HG03045 (cell line): ENCODE data around the gene MPV17L2.
"Not testable (repeated sequence)": the region's sequence is repeated elsewhere in the genome, so short reads cannot be mapped to it uniquely, and the experiment has no call there.

Experiments
- ATAC-seq: cut with Tn5 transposase; IDR thresholded peaks from one replicate; pipeline ENCODE4 v1.9.1; 2021; ENCODE audit warnings: mild to moderate bottlenecking, moderate library complexity; ENCODE audit not compliant: unreplicated experiment

The MPV17L2 gene

GRCh38 chr19:18192673-18193387 lies at the start of gene MPV17L2:
Gene MPV17L2 (plus strand): TSS chr19:18193218. CDS start chr19:18193282, 64 bp downstream.
- ATAC-seq, result peak; percentile 89

DNA sequence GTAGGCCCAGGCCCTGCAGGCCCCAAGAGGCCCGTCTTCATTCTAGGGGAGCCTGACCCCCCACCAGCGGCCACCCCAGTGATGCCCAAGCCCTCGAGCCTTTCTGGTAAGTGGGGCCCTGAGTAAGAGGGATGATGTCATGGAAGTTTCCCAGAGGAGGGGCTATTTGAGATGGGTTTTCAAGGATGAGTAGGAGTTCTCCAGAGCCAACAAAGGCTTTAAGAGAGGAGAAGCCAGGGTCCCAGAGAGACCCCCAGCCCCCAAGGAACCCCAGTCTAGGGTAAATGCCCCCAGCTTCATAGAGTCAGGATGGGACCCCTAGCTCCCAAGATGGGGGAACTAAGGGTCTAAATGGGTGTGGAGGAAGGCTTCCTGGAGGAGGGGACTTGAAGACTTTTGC lies 49.1 kb upstream of the MPV17L2 start:
- ATAC-seq, result no peak

GRCh38 chr19:18144361-18144760 lies 48.7 kb upstream of the MPV17L2 start:
- no peak for ATAC-seq

- no peak for ATAC-seq
Measured at GRCh38 chr19:18144906-18145305, 48.1 kb upstream of the MPV17L2 start.

GRCh38 chr19:18145391-18145999 lies 47.5 kb upstream of the MPV17L2 start:
- ATAC-seq, result no peak

- no peak for ATAC-seq
Measured at GRCh38 chr19:18147396-18147795, 45.6 kb upstream of the MPV17L2 start.

DNA sequence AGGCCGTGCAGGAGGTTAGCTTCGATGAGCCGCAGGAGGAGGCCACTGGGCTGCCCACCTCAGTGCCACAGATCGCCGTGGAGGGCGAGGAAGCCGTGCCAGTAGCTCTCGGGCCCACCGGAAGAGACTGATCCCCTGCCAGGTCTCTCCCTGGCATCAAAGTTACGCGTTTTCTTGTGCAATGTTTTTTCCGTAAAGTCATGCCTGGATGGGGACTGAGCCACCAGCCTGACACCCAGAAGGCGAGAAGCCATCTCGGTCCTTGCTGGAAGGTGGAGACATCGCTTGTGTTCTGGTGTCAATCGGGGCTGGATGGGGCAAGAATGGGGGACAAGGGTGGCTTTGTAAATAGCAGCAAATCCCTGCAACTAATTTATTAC lies 43.4 kb upstream of the MPV17L2 start:
- no peak for ATAC-seq

DNA sequence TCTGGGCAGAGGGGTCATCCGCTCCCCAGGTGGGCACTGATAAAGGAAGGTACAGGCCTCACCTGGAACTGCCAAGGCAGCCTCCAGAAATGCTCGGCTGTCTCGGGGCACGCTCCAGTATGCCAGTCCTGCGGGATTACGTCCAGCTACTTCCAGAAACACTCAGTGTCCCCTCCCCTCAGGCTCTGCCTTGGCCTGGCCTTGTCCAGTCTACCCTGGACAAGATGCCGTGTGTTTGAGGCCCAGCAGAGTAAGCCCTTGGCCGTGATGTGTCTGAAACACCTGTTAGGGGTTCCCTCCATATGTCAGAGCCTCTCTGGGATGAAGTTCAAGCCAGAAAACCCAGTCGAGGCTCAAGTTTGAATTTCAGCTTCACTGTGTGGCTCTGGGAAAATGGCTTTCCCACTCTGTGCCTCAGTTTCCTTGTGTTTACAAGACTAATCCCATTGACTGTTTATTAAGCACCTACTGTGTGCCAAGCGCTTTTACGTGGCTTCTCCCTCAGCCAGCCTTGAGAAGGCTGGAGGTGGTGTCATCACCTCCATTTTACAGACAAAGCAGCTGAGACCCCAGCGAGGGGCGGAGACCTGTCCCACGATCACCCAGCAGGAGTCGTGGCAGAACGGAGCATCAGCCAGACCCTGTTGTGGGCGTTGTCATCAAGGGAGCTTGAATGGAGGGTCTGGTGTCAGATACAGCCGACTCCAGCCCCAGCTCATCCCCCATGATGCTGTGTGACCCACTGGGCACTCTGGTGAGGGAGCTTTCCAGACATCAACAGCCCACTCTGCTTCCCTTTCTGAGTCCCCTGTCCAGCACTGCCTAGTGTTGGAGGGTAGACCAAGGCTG lies 42.0 kb upstream of the MPV17L2 start:
- no peak for ATAC-seq

- ATAC-seq, result peak; percentile 65
Measured at GRCh38 chr19:18152442-18152816, 40.6 kb upstream of the MPV17L2 start.

GRCh38 chr19:18152817-18153555 lies 40.0 kb upstream of the MPV17L2 start, which contains the start of gene PIK3R2:
Gene PIK3R2 (plus strand): TSS chr19:18153163. CDS start chr19:18155880, 2,717 bp downstream.
- peak; percentile 64 for ATAC-seq

DNA sequence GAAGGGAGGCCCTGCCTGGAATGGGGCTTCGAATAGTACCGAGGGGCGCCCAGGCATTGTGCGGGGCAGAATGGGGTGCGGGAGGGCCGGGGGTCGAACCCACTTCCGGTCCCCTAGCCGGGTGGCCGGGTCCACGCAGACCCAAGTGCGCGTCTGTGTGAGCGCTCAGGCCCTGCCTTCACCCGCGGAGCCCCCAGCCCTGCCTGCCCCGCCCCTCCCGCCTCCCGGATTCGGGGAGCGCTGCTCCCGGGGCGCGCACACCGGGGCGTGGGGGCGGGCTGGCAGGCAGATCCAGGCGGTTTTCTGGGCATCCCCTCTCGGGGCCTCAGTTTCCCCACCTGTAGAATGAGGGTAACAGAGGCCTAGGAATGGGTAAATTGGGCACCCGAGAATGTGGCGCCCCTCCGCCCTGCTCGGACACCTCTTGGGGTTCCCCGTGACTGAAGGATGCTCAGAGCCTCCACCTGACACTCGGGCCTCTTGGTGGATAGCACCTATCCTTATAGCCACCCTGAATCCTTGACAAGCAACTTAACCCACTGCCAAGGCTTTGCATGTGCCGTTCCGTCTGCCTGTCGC lies 39.4 kb upstream of the MPV17L2 start:
- ATAC-seq, result no peak

GRCh38 chr19:18155095-18156087 lies 37.6 kb upstream of the MPV17L2 start:
- no peak for ATAC-seq

- no peak for ATAC-seq
Measured at GRCh38 chr19:18156268-18156667, 36.8 kb upstream of the MPV17L2 start.

GRCh38 chr19:18156841-18157464 lies 36.1 kb upstream of the MPV17L2 start:
- ATAC-seq, result no peak

GRCh38 chr19:18157465-18158063 lies 35.5 kb upstream of the MPV17L2 start:
- no peak for ATAC-seq

- no peak for ATAC-seq
Measured at GRCh38 chr19:18158467-18158866, 34.6 kb upstream of the MPV17L2 start.

GRCh38 chr19:18159059-18159616 lies 33.9 kb upstream of the MPV17L2 start:
- ATAC-seq, result not testable (repeated sequence)

DNA sequence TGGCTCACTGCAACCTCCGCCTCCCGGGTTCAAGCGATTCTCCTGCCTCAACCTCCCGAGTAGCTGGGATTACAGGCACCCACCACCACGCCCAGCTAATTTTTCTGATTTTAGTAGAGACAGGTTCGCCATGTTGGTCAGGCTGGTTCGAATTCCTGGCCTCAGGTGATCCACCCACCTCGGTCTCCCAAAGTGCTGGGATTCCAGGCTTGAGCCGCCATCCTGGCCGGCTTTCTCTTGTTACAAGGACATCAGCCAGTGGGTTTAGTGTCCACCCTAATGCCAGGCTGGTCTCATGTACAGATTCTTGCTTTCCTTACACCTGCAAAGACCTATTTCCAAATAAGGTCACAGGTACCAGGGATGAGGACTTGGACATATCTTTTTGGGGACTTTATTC lies 33.2 kb upstream of the MPV17L2 start:
- ATAC-seq, result no peak
